Endothelial cell (in vitro differentiated cells): ENCODE measurements around the gene ENPP3. TPM values are rescaled to one million over a fixed set of nuclear protein-coding genes. Genes with fewer than 3 reads are reported as not detected.
A peak's percentile ranks its signal among the peaks of the same experiment; 100 is the strongest.

Experiments used
- DNase-seq: peaks from one replicate; pipeline ENCODE4 v3.0.0; 2021; ENCODE audit warnings: low spot score
- H3K27ac Mint-ChIP-seq: one replicate; pipeline ENCODE4 v1.8.0; 2021; ENCODE audit warnings: mixed read lengths, inconsistent platforms; ENCODE audit not compliant: unreplicated experiment
- H3K27me3 Mint-ChIP-seq: one replicate; pipeline ENCODE4 v1.8.0; 2021; ENCODE audit warnings: mild to moderate bottlenecking, moderate library complexity, mixed read lengths, inconsistent platforms; ENCODE audit not compliant: unreplicated experiment
- H3K36me3 Mint-ChIP-seq: one replicate; pipeline ENCODE4 v1.8.0; 2021; ENCODE audit warnings: mild to moderate bottlenecking, low read depth, mixed read lengths, inconsistent platforms; ENCODE audit not compliant: unreplicated experiment
- H3K4me1 Mint-ChIP-seq: one replicate; pipeline ENCODE4 v1.8.0; 2021; ENCODE audit warnings: mild to moderate bottlenecking, mixed read lengths, inconsistent platforms; ENCODE audit not compliant: unreplicated experiment
- H3K4me3 Mint-ChIP-seq: one replicate; pipeline ENCODE4 v1.8.0; 2021; ENCODE audit warnings: mild to moderate bottlenecking, mixed read lengths, inconsistent platforms; ENCODE audit not compliant: unreplicated experiment
- H3K9me3 Mint-ChIP-seq: one replicate; pipeline ENCODE4 v1.8.0; 2021; ENCODE audit warnings: mixed read lengths, inconsistent platforms; ENCODE audit not compliant: unreplicated experiment
- total RNA-seq: library from RNA; stranded (reverse); fragmentation: NEBNext Ultra II Directional; extraction: Animal tissue kit (Norgen Biotek cat#: 25700); gene quantifications from one replicate; pipeline ENCODE4 v1.2.1, GENCODE V29; 2021; ENCODE audit not compliant: unreplicated experiment
- TF ChIP-seq, protein P1 (sequence below): fragments of 200-600 bp; sonication (generic); IDR thresholded peaks from one replicate; pipeline ENCODE4 v1.5.0; 2021; ENCODE audit warnings: antibody characterized with exemption; ENCODE audit not compliant: unreplicated experiment

The ENPP3 gene
- total RNA-seq, 1 donor from 2014 or later: 0.64 TPM

DNA sequence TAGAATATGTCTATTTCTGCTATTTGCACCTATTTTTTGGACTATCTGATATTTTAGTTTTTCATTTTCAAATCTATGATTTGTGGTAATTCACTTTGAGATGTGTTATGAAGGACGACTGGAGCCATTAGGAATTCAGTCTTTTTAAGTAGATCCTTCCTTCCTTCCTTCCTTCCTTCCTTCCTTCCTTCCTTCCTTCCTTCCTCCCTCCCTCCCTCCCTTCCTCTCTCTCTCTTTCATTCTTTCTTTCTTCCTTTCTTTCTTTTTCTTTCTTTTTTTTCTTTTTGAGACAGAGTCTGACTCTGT lies 124.6 kb downstream of the ENPP3 start:
- no peak overlapping the region for H3K27ac Mint-ChIP-seq
- no peaks in the 10 kb centered on the region for H3K27me3 Mint-ChIP-seq
- DNase-seq: no peak
- TF ChIP-seq, protein P1, sequence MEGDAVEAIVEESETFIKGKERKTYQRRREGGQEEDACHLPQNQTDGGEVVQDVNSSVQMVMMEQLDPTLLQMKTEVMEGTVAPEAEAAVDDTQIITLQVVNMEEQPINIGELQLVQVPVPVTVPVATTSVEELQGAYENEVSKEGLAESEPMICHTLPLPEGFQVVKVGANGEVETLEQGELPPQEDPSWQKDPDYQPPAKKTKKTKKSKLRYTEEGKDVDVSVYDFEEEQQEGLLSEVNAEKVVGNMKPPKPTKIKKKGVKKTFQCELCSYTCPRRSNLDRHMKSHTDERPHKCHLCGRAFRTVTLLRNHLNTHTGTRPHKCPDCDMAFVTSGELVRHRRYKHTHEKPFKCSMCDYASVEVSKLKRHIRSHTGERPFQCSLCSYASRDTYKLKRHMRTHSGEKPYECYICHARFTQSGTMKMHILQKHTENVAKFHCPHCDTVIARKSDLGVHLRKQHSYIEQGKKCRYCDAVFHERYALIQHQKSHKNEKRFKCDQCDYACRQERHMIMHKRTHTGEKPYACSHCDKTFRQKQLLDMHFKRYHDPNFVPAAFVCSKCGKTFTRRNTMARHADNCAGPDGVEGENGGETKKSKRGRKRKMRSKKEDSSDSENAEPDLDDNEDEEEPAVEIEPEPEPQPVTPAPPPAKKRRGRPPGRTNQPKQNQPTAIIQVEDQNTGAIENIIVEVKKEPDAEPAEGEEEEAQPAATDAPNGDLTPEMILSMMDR: no peak
- peaks cover 3% of the 10 kb centered on the region for H3K36me3 Mint-ChIP-seq
- H3K9me3 Mint-ChIP-seq: no peaks in the 10 kb centered on the region
- no peak overlapping the region for H3K4me3 Mint-ChIP-seq
- peaks cover 28% of the 10 kb centered on the region for H3K4me1 Mint-ChIP-seq

DNA sequence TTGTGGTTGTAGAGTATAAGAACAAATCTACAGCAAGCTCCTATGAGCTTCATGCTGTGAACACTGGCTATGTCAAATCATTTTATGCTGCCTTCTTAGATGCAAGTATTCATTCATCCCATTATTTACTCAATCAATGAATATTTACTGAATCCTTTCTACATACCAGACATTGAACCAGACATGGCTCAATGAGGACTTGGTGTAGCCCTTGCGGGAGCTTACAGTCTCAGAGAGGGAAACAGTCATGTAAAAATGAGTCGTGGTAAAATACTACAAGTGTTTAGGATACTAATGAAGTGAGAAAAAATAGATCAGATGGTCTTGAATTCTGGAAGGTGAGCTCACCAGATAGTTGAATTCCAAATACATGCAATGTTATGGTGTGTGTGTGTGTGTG lies 125.9 kb downstream of the ENPP3 start:
- H3K9me3 Mint-ChIP-seq: no peaks in the 10 kb centered on the region

DNA sequence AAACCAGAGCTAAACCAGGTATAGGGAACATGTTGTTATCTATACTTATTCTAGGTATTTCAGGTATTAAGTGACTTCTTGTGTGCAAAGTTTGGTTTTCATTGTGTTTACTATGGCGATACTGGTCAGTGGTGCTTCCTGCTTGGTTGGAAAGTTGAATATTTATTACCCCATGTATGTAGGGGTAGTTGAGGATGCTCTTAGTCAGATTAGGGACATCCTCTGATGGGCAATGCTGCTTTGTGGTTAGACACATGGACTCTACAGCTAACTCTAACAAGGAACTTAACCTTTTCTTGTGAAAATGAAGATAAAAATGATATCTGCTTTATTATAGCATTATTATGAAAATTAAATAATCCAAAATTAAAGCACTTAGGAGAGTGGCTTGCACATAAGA lies 126.6 kb downstream of the ENPP3 start:
- TF ChIP-seq, protein P1: no peak
- no peak overlapping the region for H3K4me3 Mint-ChIP-seq
- H3K4me1 Mint-ChIP-seq: peaks cover 19% of the 10 kb centered on the region
- peaks cover 3% of the 10 kb centered on the region for H3K36me3 Mint-ChIP-seq
- H3K27ac Mint-ChIP-seq: no peak overlapping the region
- H3K27me3 Mint-ChIP-seq: peaks cover 2% of the 10 kb centered on the region
- H3K9me3 Mint-ChIP-seq: no peaks in the 10 kb centered on the region
- no peak for DNase-seq

More for the DNA sequence above, 125.9 kb downstream of the ENPP3 start:
- no peak overlapping the region for H3K4me3 Mint-ChIP-seq
- H3K36me3 Mint-ChIP-seq: peaks cover 3% of the 10 kb centered on the region
- H3K4me1 Mint-ChIP-seq: peaks cover 23% of the 10 kb centered on the region
- no peaks in the 10 kb centered on the region for H3K27me3 Mint-ChIP-seq
- H3K27ac Mint-ChIP-seq: no peak overlapping the region
- TF ChIP-seq, protein P1: no peak
- no peak for DNase-seq

DNA sequence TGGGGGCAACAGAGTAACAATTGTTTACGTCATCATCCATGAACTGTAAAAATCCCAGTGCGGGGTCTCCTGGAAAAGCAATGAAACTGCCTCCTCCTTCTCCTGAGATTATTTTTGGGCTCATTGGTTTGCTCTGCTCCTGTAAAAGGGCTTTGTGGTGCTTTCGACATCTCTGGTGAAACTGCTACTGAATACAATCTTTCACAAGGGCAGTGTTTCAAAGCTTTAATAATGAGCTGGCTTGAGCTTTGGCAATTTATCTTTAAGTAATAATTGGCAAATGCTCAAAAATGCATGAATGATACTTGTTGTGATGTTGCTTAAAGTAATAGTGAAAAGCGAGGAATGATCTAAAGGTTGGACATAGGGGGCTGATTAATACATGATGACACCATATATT lies 127.2 kb downstream of the ENPP3 start:
- H3K4me1 Mint-ChIP-seq: peaks cover 19% of the 10 kb centered on the region
- TF ChIP-seq, protein P1: no peak
- H3K27ac Mint-ChIP-seq: no peak overlapping the region
- no peak overlapping the region for H3K4me3 Mint-ChIP-seq
- peaks cover 3% of the 10 kb centered on the region for H3K36me3 Mint-ChIP-seq
- no peaks in the 10 kb centered on the region for H3K9me3 Mint-ChIP-seq
- no peak for DNase-seq
- peaks cover 2% of the 10 kb centered on the region for H3K27me3 Mint-ChIP-seq

DNA sequence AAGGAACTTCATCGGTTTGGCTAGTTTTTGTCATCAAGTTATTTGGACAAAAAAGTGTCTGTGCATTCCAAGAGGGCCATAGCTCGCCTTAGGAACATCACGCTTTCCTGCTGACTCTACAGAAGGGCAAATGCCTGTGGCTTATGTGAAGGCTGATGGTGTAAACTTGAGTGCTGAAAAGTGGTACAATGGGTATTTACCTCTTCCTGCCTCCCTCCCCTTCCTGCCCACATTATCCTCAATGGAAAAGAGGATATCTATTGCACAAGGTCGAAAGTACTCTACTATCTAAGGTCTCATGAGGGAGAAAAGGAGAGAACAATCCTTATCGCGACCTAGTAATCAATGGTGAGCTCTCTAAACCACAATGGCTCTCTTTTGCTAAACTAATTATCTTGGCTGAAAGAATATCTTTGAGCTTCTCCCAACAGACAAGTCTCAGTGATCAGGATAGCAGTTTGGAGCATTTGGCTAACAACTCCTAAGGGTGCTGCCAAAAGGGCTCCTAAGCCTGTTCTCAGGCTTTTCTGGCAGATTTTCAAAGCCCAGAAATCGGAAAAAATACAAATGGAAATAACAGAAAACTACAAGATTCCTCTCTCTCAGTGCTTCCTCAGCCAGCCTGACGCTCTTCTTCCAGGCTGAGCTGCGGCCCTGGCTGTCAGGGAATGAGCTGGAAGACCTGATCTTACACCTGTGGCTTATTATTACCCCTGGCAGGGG lies 128.1 kb downstream of the ENPP3 start:
- H3K27me3 Mint-ChIP-seq: peaks cover 2% of the 10 kb centered on the region
- peak overlapping the region; percentile 62 for H3K27ac Mint-ChIP-seq
- H3K4me3 Mint-ChIP-seq: no peak overlapping the region
- H3K9me3 Mint-ChIP-seq: no peaks in the 10 kb centered on the region
- peaks cover 13% of the 10 kb centered on the region for H3K4me1 Mint-ChIP-seq
- DNase-seq: no peak
- peaks cover 3% of the 10 kb centered on the region for H3K36me3 Mint-ChIP-seq
- TF ChIP-seq, protein P1: no peak
